IMR-90 (cell line): Measurements from ENCODE around the gene SCPEP1.
"Not testable (repeated sequence)": the region's sequence is repeated elsewhere in the genome, so short reads cannot be mapped to it uniquely, and the experiment has no call there.

Experiments used
- BHLHE40 ChIP-seq: fragments of 150-350 bp; IDR thresholded peaks from 2 replicates; pipeline ENCODE4 v1.6.1; 2016; ENCODE audit warnings: mild to moderate bottlenecking, low read depth, low read length
- CTCF ChIP-seq: conservative IDR thresholded peaks from 2 replicates; pipeline ENCODE4 v1.5.1; 2012; ENCODE audit warnings: mild to moderate bottlenecking, low read depth, low read length, improper control_type of control experiment
- MXI1 ChIP-seq: IDR thresholded peaks from 2 replicates; pipeline ENCODE4 v1.6.1; 2012; ENCODE audit warnings: low read depth, mild to moderate bottlenecking, low read length, moderate library complexity, borderline replicate concordance
- POLR2A ChIP-seq: IDR thresholded peaks from 2 replicates; pipeline ENCODE4 v1.6.1; 2012; ENCODE audit warnings: mild to moderate bottlenecking, low read depth, low read length
- TF ChIP-seq, protein P1 (sequence below): fragments of 150-350 bp; IDR thresholded peaks from 2 replicates; pipeline ENCODE4 v1.6.1; 2017; ENCODE audit warnings: mild to moderate bottlenecking, antibody characterized with exemption, low read length, low read depth

DNA sequence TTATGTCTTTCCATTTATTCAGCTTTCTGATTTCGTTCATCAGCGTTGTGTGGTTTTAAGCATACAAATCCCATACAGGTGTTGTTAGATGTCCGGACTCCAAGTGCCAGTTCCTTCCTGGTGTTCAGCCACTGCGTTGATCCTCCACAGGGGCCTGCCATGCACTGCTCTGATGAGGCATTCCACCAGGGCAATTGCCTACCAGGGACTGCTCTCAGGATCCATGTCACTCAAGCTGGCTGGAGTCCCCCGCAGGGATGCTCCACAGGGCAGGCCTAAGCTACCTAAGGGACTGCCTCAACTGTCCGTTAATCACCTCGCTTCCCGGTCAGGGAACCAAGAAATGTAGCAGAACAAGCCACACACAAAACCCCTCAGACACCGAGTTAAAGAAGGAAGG, 12.7 kb upstream of the SCPEP1 start:
- TF ChIP-seq CTCF, BHLHE40, MXI1, POLR2A: not testable (repeated sequence)
- TF ChIP-seq, protein P1, sequence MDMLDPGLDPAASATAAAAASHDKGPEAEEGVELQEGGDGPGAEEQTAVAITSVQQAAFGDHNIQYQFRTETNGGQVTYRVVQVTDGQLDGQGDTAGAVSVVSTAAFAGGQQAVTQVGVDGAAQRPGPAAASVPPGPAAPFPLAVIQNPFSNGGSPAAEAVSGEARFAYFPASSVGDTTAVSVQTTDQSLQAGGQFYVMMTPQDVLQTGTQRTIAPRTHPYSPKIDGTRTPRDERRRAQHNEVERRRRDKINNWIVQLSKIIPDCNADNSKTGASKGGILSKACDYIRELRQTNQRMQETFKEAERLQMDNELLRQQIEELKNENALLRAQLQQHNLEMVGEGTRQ, result not testable (repeated sequence)
